Stimulated activated CD4-positive, alpha-beta T cell treated with anti-CD3 and anti-CD28 coated beads, Interleukin-4, amount 100 ng/mL, for 1 hour (primary cell): ENCODE measurements around the gene CENPT.
A peak's percentile ranks its signal among the peaks of the same experiment; 100 is the strongest.

Source experiments
- DNase-seq: peaks from one replicate; pipeline ENCODE4 v3.0.0-alpha.2; 2020

The CENPT gene

GRCh38 chr16:67805718-67806427, 41.6 kb downstream of the CENPT start:
- DNase-seq: no peak

GRCh38 chr16:67804853-67805542, 42.5 kb downstream of the CENPT start:
- no peak for DNase-seq

GRCh38 chr16:67803894-67804293, 43.6 kb downstream of the CENPT start:
- no peak for DNase-seq

- peak; percentile 16 for DNase-seq
These were observed 45.6 kb downstream of the CENPT start for GRCh38 chr16:67801883-67802282.

GRCh38 chr16:67801241-67801640, 46.3 kb downstream of the CENPT start:
- no peak for DNase-seq

GRCh38 chr16:67800338-67800926, 47.1 kb downstream of the CENPT start:
- no peak for DNase-seq

- DNase-seq: no peak
These were observed 51.3 kb downstream of the CENPT start for GRCh38 chr16:67796099-67796718.

GRCh38 chr16:67790071-67790470, 57.4 kb downstream of the CENPT start:
- no peak for DNase-seq

- no peak for DNase-seq
These were observed 61.0 kb downstream of the CENPT start for GRCh38 chr16:67786491-67786890.

- DNase-seq: no peak
These were observed 64.2 kb downstream of the CENPT start for GRCh38 chr16:67783353-67783725.

GRCh38 chr16:67782567-67783352, 64.7 kb downstream of the CENPT start:
- no peak for DNase-seq

- DNase-seq: no peak
These were observed 66.0 kb downstream of the CENPT start for GRCh38 chr16:67781565-67781921.

GRCh38 chr16:67780847-67781564, 66.5 kb downstream of the CENPT start:
- DNase-seq: no peak

GRCh38 chr16:67779256-67780014, 68.1 kb downstream of the CENPT start:
- no peak for DNase-seq
